ENCODE data around the gene NBR1. TPM values are rescaled to one million over a fixed set of nuclear protein-coding genes. Genes with fewer than 3 reads are reported as not detected.
"Not testable (repeated sequence)": the region's sequence is repeated elsewhere in the genome, so short reads cannot be mapped to it uniquely, and the experiment has no call there.

NBR1 gene
- total RNA-seq, 1 donor from 2014 or later, result 99.2 TPM

GRCh38 chr17:43146649-43147048, 24.4 kb upstream of the NBR1 start:
- intact Hi-C loops (cut with micrococcal nuclease), result no loop called here

DNA sequence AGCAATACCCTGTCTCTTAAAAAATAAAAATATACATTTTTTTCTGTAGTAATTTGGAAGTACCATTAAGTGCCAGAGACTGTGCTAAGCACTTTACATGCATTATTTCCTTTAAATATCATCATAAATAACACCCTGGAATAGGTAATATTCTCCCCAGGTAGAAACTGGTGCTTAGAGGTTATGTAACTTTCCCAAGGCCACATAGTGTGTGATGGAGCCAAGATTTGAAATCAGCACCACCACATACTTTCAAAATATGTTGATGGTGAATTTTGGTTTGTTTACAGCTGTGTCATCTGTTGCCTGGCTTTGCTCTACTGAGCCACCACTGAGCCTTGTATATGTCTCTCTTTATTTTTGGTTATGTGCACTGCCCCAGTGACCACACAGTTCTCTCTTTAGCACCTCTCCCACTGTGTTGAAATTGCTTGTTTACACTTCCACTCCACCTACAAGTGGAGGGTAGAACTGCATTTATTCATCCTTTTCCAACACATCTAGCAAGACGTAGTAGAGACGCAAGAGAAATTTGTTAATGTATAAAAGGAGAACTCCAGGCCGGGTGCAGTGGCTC, 19.0 kb upstream of the NBR1 start:
- DNase-seq (no peak), ATAC-seq (no peak)
- intact Hi-C loops (cut with micrococcal nuclease), result no loop called here

More at GRCh38 chr17:43146649-43147048, 24.4 kb upstream of the NBR1 start:
- DNase-seq (no peak), ATAC-seq (no peak)

GRCh38 chr17:43153197-43153835, 17.7 kb upstream of the NBR1 start:
- ATAC-seq; DNase-seq; intact Hi-C loops (cut with micrococcal nuclease): not testable (repeated sequence)

DNA sequence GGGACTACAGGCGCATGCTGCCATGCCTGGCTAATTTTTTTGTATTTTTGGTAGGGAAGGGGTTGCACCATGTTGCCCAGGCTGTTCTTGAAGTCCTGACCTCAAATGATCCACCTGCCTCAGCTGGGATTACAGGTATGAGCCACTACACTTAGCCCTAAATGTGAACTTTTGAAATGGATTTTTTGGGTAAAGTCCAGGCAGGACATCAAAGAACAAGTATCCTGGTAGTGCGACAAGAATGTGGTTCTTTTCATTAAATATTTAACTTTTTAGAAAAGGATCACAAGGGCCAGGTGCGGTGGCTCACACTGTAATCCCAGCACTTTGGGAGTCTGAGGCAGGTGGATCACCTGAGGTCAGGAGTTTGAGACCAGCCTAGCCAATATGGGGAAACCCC, 15.3 kb upstream of the NBR1 start:
- no peak for DNase-seq
- intact Hi-C loops (cut with micrococcal nuclease), result no loop called here
- ATAC-seq, result no peak

DNA sequence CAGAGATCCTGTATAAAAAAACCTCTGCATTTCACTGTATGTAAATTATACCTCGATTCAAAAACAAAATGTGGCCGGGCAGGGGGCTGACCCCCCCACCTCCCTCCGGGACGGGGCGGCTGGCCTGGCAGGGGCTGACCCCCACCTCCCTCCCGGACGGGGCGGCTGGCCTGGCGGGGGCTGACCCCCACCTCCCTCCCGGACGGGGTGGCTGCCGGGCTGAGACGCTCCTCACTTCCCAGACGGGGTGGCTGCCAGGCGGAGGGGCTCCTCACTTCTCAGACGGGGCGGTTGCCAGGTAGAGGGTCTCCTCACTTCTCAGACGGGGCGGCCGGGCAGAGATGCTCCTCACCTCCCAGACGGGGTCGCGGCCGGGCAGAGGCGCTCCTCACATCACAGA, 11.8 kb upstream of the NBR1 start:
- ATAC-seq; intact Hi-C loops (cut with micrococcal nuclease); DNase-seq: not testable (repeated sequence)

DNA sequence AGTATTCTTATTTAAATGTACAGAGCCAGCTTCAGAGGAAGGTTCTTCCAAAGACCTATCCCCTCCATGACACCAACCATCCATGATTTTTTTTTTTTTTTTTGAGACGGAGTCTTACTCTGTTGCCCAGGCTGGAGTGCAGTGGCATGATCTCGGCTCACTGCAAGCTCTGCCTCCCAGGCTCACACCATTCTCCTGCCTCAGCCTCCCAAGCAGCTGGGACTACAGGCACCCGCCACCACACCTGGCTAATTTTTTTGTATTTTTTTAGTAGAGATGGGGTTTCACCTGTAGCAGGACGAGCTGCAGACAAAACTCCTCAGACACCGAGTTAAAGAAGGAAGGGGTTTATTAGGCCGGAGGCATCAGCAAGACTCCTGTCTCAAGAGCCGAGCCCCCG, 11.1 kb upstream of the NBR1 start:
- intact Hi-C loops (cut with micrococcal nuclease); DNase-seq; ATAC-seq: not testable (repeated sequence)

GRCh38 chr17:43165971-43166370, 5.0 kb upstream of the NBR1 start:
- intact Hi-C loops (cut with micrococcal nuclease); DNase-seq; ATAC-seq: not testable (repeated sequence)

GRCh38 chr17:43169561-43170139, 1.4 kb upstream of the NBR1 start:
- intact Hi-C loops (cut with micrococcal nuclease), result no loop called here
- ATAC-seq (peak; percentile 13), DNase-seq (peak; percentile 37)

GRCh38 chr17:43170140-43170765, 761 bp upstream of the NBR1 start:
- DNase-seq (peak; percentile 88), ATAC-seq (peak; percentile 87)
- intact Hi-C loops (cut with micrococcal nuclease), result no loop called here

DNA sequence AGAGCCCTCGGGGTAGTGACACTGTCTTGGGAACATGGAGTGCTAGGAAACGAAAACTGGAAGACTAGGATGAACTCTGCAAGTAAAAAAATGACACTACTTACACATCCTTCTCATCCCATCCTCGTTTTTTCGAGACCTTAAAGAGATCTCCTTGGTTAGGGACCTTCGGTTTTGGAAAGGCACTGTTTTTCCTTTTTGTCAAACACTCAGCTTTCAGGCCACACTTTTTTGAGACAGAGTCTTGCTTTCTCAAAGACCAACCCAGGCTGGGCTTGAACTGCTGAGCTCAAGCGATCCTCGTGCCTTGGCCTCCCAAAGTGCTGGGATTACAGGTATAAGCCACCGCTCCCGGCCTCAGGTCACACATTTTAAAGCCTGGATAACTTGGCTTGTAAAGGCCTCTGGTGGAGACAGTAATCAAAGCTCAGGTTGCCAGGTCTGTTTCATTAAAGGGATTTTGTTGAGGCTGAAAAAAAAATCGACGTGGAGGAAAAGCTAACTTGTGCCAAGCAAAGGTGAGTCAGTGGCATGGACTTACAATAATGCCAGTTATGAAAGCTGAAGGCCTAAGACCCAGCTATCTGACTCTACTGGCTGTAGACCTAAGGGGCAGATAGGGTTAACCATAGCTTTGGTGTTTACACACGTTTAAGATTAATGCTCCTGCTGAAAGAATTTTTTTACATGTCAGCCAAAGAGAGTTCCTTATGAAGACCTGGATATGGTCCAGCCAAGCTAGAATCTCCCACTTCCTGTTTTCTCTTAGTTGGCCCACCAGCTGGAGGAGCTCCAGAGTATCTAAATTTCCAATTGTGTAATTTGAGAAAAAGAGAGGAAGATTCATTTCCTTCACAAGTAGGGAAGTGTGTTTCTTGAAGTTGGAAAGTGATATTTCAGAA, 823 bp downstream of the NBR1 start:
- no peak for ATAC-seq
- intact Hi-C loops (cut with micrococcal nuclease), result no loop called here
- DNase-seq, result no peak

- intact Hi-C loops (cut with micrococcal nuclease), result no loop called here
- no peak for ATAC-seq
- DNase-seq, result no peak
Measured at GRCh38 chr17:43175213-43176118, 4.5 kb downstream of the NBR1 start.

DNA sequence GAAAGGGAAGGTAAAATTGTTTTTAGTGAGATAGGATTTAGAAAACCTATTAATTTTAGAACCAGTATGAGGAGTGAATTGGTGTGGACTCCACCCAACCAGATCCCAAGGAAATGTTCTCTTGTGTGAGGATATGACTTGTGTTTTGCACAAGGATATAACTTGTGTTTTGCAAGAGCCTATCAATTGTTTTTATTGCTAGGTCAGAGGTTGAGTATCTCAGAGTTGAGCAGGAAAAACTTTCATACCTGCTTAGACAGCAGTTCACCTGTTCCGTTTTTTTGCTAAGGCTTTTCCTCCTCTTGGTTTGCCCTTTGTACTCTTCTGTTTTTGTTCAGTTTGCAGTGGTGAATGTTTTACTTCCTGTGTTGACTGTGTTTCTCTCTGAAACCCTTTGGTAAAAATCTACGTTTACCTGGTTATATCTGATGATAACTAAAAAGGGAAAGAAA, 5.1 kb downstream of the NBR1 start:
- ATAC-seq (no peak), DNase-seq (no peak)
- intact Hi-C loops (cut with micrococcal nuclease), result no loop called here

DNA sequence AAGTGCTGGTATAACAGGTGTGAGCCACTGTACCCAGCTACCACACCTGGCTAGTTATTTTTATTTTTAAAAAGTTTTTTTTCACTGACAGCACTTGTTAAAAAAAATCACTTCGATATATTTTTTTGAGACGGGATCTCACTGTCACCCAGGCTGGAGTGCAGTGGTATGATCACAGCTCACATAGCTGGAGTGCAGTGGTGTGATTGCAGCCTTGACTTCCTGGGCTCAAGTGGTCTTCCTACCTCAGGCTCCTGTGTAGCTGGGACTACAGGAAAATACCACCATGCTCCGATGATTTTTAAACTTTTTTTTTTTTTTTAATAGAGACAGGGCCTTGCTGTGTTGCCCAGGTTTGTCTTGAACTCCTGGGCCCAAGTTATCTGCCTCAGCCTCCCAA, 12.9 kb downstream of the NBR1 start:
- DNase-seq, result no peak
- no peak for ATAC-seq
- intact Hi-C loops (cut with micrococcal nuclease), result no loop called here

- intact Hi-C loops (cut with micrococcal nuclease); ATAC-seq; DNase-seq: not testable (repeated sequence)
Measured at GRCh38 chr17:43186656-43187055, 15.6 kb downstream of the NBR1 start.

GRCh38 chr17:43193251-43193650, 22.2 kb downstream of the NBR1 start:
- intact Hi-C loops (cut with micrococcal nuclease), result no loop called here
- no peak for DNase-seq

DNA sequence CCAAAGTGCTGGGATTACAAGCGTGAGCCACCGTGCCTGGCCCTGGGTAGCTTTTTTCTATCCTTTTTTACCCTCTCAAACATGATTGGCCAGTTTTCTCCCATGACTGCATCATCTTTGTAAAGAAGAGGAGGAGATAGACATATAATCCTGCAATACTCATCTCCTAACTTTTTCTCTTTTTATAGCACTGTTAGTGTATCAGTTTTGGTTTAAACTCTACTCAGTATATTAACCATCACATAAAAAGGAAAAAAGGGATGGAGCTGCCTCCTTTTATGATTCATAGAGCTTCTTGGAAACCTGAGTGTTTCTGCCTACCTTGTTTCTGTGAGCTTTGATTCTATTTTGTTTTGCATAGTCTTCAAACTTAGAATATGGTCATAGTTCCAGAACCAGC, 28.6 kb downstream of the NBR1 start:
- no peak for ATAC-seq
- no peak for DNase-seq
- intact Hi-C loops (cut with micrococcal nuclease), result no loop called here

More at GRCh38 chr17:43193251-43193650, 22.2 kb downstream of the NBR1 start:
- ATAC-seq, result no peak

DNA sequence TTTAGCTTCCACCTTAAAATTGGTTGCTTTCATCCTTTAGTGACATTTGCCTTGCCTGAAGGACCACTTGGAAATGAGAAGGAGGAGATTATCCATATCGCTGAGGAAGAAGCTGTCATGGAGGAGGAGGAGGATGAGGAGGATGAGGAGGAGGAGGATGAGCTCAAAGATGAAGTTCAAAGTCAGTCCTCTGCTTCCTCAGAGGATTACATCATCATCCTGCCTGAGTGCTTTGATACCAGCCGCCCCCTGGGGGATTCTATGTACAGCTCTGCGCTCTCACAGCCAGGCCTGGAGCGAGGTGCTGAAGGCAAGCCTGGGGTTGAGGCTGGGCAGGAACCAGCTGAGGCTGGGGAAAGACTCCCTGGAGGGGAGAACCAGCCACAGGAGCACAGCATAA, 29.1 kb downstream of the NBR1 start:
- intact Hi-C loops (cut with micrococcal nuclease), result no loop called here
- ATAC-seq (no peak), DNase-seq (no peak)

- ATAC-seq; intact Hi-C loops (cut with micrococcal nuclease); DNase-seq: not testable (repeated sequence)
Measured at GRCh38 chr17:43203013-43203412, 32.0 kb downstream of the NBR1 start.
